ENCODE measurements around the gene BSPH1.
"Not testable (repeated sequence)": the region's sequence is repeated elsewhere in the genome, so short reads cannot be mapped to it uniquely, and the experiment has no call there.

Gene BSPH1

DNA sequence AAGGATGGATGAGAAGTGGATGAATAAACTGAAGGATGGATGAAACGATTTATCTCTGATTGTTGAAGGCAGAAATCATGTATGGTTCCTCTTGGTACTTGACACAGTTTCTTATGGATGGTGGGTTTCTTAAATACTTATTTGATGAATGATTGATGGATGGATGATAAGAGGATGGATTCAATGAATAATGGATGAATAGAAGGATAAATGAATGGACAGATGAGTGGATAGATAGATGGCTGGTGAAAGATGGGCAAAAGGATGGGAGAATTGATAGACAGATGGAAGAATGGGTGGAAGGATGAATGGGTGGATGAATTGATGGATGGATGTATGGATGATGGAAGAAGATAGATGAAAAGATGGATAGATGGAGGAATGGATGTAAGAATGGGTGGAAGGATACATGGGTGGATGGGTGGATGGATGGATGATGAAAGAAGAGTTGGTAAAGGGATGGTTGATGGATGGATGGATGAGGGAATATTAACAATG, 4.3 kb upstream of the BSPH1 start:
- Mint-ChIP-seq H3K36me3 (no peaks in the 10 kb centered on the region), H3K9me3 (peaks cover 6% of the 10 kb centered on the region), H3K27ac (no peak overlapping the region), H3K4me1 (no peaks in the 10 kb centered on the region), H3K4me3 (no peak overlapping the region), H3K27me3 (peaks cover 11% of the 10 kb centered on the region)
- DNase-seq (ENCODE audit: low spot score in 2 of 2) (no peak), ATAC-seq (ENCODE audit: low read depth) (no peak)

DNA sequence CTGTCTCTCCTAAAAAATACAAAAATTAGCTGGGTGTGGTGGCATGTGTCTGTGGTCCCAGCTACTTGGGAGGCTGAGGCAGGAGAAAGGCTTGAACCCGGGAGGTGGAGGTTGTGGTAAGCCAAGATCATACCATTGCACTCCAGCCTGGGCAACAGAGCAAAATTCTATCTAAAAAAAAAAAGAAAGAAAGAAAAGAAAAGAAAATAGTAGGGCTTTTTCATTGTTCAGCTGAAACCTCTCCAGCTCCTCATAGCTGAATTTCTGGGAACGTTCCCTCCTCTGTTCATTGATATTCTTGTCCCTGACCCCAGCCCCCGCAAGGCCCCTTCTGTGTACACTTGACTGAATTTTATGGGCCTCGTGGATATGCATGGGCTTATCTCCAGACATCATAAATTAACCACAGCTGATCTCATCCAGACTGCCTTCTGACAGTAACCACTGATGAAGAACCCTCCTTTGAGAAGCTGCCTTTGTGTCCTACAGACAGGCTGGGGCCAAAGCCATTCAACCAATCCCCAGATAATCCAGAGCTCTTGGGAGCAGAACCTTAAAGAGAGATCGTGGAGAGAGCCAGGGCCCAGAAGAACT, 2.3 kb upstream of the BSPH1 start, which contains the start of gene ELSPBP1:
Gene ELSPBP1, plus strand, starts transcription at position 424 of the 594 bp plus-strand sequence. CDS start 14,036 bp downstream, outside the sequence.
- Mint-ChIP-seq H3K4me1 (no peaks in the 10 kb centered on the region), H3K27ac (no peak within 1 kb of the TSS), H3K27me3 (peaks cover 20% of the 10 kb centered on the region), H3K9me3 (peaks cover 5% of the 10 kb centered on the region), H3K4me3 (no peak within 1 kb of the TSS), H3K36me3 (no peaks in the 10 kb centered on the region)
- no peak for DNase-seq (ENCODE audit: low spot score in 2 of 2)
- no peak for ATAC-seq (ENCODE audit: low read depth)

DNA sequence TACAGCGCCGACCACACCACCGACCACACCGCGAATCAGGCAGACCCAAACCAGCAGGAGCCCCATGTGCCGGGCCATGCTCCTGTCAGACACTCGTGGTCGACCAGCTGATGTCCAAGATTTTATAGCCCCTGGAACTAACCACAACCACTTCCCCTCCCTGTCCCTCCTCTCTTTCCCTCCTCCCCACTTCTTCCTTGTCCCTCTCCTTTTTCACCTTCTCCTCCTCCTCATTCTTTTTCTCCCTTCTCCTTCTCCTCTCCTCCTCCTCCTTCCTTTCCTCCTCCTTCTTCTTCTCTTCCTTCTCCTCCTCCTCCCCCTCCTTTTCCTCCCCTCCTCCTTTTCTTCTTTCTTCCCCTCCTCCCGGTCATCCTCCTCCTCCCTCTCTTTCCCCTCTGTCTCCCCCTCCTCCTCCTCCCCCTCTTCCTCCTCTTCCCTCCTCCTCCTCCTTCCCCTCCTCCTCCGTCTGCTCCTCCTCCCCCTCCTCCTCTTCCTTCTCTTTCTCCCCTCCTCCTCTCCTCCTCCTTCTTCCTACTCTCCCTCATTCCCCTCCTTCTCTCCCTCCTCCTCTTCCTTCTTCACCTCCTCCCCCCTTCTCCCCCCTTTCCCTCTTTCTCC, 670 bp downstream of the BSPH1 start:
- Mint-ChIP-seq H3K27me3 (peaks cover 17% of the 10 kb centered on the region), H3K9me3 (peaks cover 3% of the 10 kb centered on the region), H3K4me1 (no peaks in the 10 kb centered on the region), H3K4me3 (no peak overlapping the region), H3K36me3 (no peaks in the 10 kb centered on the region), H3K27ac (no peak overlapping the region)
- DNase-seq (ENCODE audit: low spot score in 2 of 2) (no peak), ATAC-seq (ENCODE audit: low read depth) (no peak)

DNA sequence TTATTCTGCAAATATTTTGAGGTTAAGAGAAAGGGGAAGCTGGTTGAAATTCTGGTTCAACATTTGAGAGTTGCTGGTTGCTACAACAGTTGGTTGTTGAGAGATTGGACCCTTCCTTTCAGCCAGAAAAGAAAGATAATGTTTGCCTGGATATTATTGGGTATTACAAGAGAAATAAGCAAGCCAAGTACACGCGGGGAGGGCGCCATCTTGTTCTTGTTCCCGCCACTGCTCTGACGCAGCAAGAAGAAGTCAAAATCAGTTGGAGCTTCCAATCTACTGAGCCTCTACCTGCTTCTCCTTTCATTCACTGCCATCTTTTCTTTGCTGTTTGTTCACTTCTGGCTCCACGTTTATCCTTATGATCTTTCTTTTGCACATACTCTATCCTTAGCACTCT, 18.4 kb downstream of the BSPH1 start:
- peaks cover 5% of the 10 kb centered on the region for H3K36me3 Mint-ChIP-seq
- H3K27ac Mint-ChIP-seq: no peak overlapping the region
- no peaks in the 10 kb centered on the region for H3K4me1 Mint-ChIP-seq

DNA sequence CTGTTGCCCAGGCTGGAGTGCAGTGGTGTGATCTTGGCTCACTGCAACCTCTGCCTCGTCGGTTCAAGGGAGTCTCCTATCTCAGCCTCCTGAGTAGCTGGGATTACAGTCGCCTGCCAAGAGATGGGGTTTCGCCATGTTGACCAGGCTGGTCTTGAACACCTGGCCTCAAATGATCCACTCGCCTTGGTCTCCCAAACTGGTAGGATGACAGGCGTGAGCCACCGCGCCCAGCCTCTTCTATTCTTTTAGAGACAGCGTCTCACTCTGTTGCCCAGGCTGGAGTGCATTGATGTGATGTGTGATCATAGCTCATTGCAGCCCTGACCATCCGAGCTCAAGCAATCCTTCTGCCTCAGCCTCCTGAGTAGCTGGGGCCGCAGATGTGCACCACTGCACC, 36.0 kb downstream of the BSPH1 start:
- not testable (repeated sequence) for H3K9me3 Mint-ChIP-seq; ATAC-seq (ENCODE audit: low read depth); H3K27ac Mint-ChIP-seq; H3K4me1 Mint-ChIP-seq; H3K36me3 Mint-ChIP-seq; H3K27me3 Mint-ChIP-seq; DNase-seq (ENCODE audit: low spot score in 2 of 2); H3K4me3 Mint-ChIP-seq

More for the DNA sequence above, 18.4 kb downstream of the BSPH1 start:
- no peak overlapping the region for H3K4me3 Mint-ChIP-seq
- H3K9me3 Mint-ChIP-seq: peaks cover 6% of the 10 kb centered on the region
- no peak for DNase-seq (ENCODE audit: low spot score in 2 of 2)
- peaks cover 24% of the 10 kb centered on the region for H3K27me3 Mint-ChIP-seq
- ATAC-seq (ENCODE audit: low read depth): no peak

DNA sequence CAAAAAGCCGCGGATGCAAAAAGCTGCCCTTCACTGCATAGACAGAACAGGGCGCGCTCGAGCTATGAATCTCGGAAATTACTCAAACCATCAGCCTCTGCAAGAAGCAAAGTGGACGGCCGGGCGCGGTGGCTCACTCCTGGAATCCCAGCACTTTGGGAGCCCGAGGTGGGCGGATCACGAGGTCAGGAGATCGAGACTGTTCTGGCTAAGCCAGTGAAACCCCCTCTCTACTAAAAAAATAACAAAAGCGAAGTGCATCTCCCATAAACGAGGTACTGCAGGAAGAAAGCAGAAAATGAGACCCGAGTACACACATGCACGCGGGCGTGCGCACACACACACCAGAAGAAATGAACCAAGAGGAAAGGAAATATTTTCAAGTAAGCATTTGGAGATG, 39.8 kb downstream of the BSPH1 start:
- not testable (repeated sequence) for H3K4me1 Mint-ChIP-seq; H3K27me3 Mint-ChIP-seq; ATAC-seq (ENCODE audit: low read depth); DNase-seq (ENCODE audit: low spot score in 2 of 2); H3K27ac Mint-ChIP-seq; H3K4me3 Mint-ChIP-seq; H3K9me3 Mint-ChIP-seq; H3K36me3 Mint-ChIP-seq

DNA sequence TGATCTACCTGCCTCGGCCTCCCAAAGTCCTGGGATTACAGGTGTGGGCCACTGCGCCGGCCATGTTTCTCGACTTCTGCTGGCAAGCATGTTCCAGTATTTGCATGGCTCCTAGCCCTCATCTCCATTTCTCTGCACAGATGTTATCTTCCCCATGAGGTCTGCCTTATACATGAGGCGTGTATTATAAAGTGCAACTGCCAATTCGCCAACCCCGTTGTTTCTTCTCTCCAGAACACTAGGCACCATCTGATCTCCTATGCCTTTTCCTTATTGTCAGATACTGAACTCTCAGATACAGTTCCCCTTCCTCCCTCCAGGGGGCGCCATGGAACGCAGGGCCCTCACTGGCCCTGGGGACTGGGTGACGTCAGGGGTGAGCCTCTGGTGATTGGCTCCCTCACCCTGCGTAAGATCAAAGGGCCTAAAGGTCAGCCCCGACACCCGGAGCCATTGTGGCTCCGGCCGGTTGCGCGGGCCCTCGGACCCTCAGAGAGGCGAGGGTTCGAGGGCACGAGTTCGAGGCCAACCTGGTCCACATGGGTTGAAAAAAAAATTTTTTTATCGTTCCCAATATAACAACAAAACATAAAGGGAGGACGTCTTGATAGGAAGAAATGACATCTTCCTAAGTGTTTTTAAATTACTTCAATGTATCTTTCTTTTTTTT, 42.0 kb downstream of the BSPH1 start:
- H3K27me3 Mint-ChIP-seq; H3K4me3 Mint-ChIP-seq; H3K36me3 Mint-ChIP-seq; H3K27ac Mint-ChIP-seq; H3K4me1 Mint-ChIP-seq; H3K9me3 Mint-ChIP-seq; ATAC-seq (ENCODE audit: low read depth): not testable (repeated sequence)
- DNase-seq (ENCODE audit: low spot score in 2 of 2): peak; percentile 14 to 27

DNA sequence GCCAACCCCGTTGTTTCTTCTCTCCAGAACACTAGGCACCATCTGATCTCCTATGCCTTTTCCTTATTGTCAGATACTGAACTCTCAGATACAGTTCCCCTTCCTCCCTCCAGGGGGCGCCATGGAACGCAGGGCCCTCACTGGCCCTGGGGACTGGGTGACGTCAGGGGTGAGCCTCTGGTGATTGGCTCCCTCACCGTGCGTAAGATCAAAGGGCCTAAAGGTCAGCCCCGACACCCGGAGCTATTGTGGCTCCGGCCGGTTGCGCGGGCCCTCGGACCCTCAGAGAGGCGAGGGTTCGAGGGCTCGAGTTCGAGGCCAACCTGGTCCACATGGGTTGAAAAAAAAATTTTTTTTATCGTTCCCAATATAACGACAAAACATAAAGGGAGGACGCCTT, 63.4 kb downstream of the BSPH1 start:
- ATAC-seq (ENCODE audit: low read depth); H3K36me3 Mint-ChIP-seq; H3K4me1 Mint-ChIP-seq; DNase-seq (ENCODE audit: low spot score in 2 of 2); H3K27ac Mint-ChIP-seq; H3K27me3 Mint-ChIP-seq; H3K9me3 Mint-ChIP-seq; H3K4me3 Mint-ChIP-seq: not testable (repeated sequence)

DNA sequence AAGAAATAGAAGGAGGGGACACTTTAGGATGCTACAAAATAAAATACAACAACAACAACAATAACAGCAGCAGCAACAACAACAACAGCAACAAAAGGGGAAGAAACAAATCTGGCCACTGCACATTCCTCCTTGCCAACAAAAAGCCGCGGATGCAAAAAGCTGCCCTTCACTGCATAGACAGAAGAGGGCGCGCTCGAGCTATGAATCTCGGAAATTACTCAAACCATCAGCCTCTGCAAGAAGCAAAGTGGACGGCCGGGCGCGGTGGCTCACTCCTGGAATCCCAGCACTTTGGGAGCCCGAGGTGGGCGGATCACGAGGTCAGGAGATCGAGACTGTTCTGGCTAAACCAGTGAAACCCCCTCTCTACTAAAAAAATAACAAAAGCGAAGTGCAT, 71.9 kb downstream of the BSPH1 start:
- not testable (repeated sequence) for H3K4me1 Mint-ChIP-seq; ATAC-seq (ENCODE audit: low read depth); H3K4me3 Mint-ChIP-seq; H3K9me3 Mint-ChIP-seq; H3K27me3 Mint-ChIP-seq; H3K36me3 Mint-ChIP-seq; H3K27ac Mint-ChIP-seq
- peak; percentile 84 to 99 for DNase-seq (ENCODE audit: low spot score in 2 of 2)
